Endothelial cell of umbilical vein (primary cell): ENCODE data around the gene SCYGR4. TPM values are rescaled to one million over a fixed set of nuclear protein-coding genes. Genes with fewer than 3 reads are reported as not detected.

Experiments used
- BruUV-seq: library from RNA; stranded (reverse); fragments of 400-500 nt; replicated peaks from 2 replicates; lab custom pipeline; 2021; lab: Mats Ljungman, UMichigan
- CTCF ChIA-PET: fragments of 300-600, 350-600 bp; sonication (Branson Sonifier 250); formaldehyde crosslinking; loops from one replicate; lab custom pipeline; 2021; ENCODE audit warnings: antibody characterized with exemption, inconsistent platforms; lab: Charles Lee
- POLR2A ChIA-PET: fragments of 300-600, 350-600 bp; sonication (Branson Sonifier 250); formaldehyde crosslinking; loops from one replicate; lab custom pipeline; 2021; ENCODE audit warnings: antibody characterized with exemption, inconsistent platforms; lab: Charles Lee
- DNase-seq: peaks from one replicate; pipeline ENCODE4 v3.0.0-alpha.2; 2011; ENCODE audit warnings: low read depth, low spot score
- FAIRE-seq: peaks from 2 replicates; lab custom pipeline; 2011; peaks lifted over from hg19 to GRCh38; lab: Jason Lieb, UNC
- H2AFZ ChIP-seq: 2 replicates; pipeline ENCODE4 v1.6.0; 2012; ENCODE audit warnings: low read depth, low read length, control low read depth, inconsistent platforms
- H3K27ac ChIP-seq: 2 replicates; pipeline ENCODE4 v1.5.1; 2011; ENCODE audit warnings: low read depth, mild to moderate bottlenecking, control low read depth, low read length, moderate library complexity; ENCODE audit not compliant: insufficient read depth
- H3K27me3 ChIP-seq, 2 experiments: 2 replicates each; pipeline versions ENCODE4 v1.6.0 to v1.6.1; 2011; ENCODE audit warnings: low read length in 2 of 2, mixed read lengths in 1 of 2; ENCODE audit not compliant: control insufficient read depth in 2 of 2, insufficient read depth in 2 of 2
- H3K36me3 ChIP-seq, 2 experiments: 2 replicates in 1 of 2; 3 replicates in 1 of 2; pipeline ENCODE4 v1.5.1; 2011; ENCODE audit warnings: low read length in 2 of 2, mild to moderate bottlenecking in 1 of 2, moderate library complexity in 1 of 2; ENCODE audit not compliant: control insufficient read depth in 2 of 2, insufficient read depth in 2 of 2; ENCODE audit errors: extremely low read depth in 1 of 2
- H3K4me1 ChIP-seq: 3 replicates; pipeline ENCODE4 v1.5.1; 2011; ENCODE audit warnings: mild to moderate bottlenecking, low read length; ENCODE audit not compliant: control insufficient read depth, insufficient read depth; ENCODE audit errors: extremely low read depth
- H3K4me2 ChIP-seq: 2 replicates; pipeline ENCODE4 v1.6.1; 2011; ENCODE audit warnings: low read length, control low read depth, mixed read lengths; ENCODE audit not compliant: insufficient read depth
- H3K4me3 ChIP-seq, 3 experiments: fragments of 200-600 bp in 1 of 3; sonication (generic), shearing (Covaris generic) in 1 of 3; replicated peaks in 1 of 3; 2 replicates each; pipeline ENCODE4 v1.5.1; 2011 to 2016; ENCODE audit warnings: control low read depth in 3 of 3, low read length in 3 of 3, mild to moderate bottlenecking in 2 of 3, inconsistent platforms in 1 of 3, low read depth in 1 of 3, moderate library complexity in 1 of 3; ENCODE audit not compliant: insufficient read depth in 1 of 3
- H3K79me2 ChIP-seq: 2 replicates; pipeline ENCODE4 v1.6.0; 2012; ENCODE audit warnings: low read length, inconsistent platforms; ENCODE audit not compliant: control insufficient read depth, insufficient read depth
- H3K9ac ChIP-seq: replicated peaks from 2 replicates; pipeline ENCODE3; 2011; ENCODE audit warnings: low read length, control low read depth; ENCODE audit not compliant: insufficient read depth; ENCODE audit errors: extremely low read depth
- H3K9me1 ChIP-seq: replicated peaks from 3 replicates; pipeline ENCODE4 v1.6.0; 2011; ENCODE audit warnings: mild to moderate bottlenecking, low read length; ENCODE audit not compliant: control insufficient read depth, insufficient read depth; ENCODE audit errors: extremely low read depth
- H3K9me3 ChIP-seq: replicated peaks from 2 replicates; pipeline ENCODE4 v1.5.1; 2012; ENCODE audit warnings: low read length, inconsistent platforms; ENCODE audit not compliant: control insufficient read depth, insufficient read depth
- H4K20me1 ChIP-seq: replicated peaks from 2 replicates; pipeline ENCODE3; 2011; ENCODE audit warnings: mild to moderate bottlenecking, low read length; ENCODE audit not compliant: control insufficient read depth, insufficient read depth; ENCODE audit errors: extremely low read depth
- EZH2 ChIP-seq: IDR thresholded peaks from 2 replicates; pipeline ENCODE4 v1.6.1; 2012; ENCODE audit warnings: borderline replicate concordance, low read depth, mild to moderate bottlenecking, moderate library complexity, low read length, inconsistent platforms; ENCODE audit not compliant: severe bottlenecking
- FOS ChIP-seq: IDR thresholded peaks from 2 replicates; pipeline ENCODE4 v1.6.1; 2011; ENCODE audit warnings: mild to moderate bottlenecking, low read length, moderate library complexity, borderline replicate concordance; ENCODE audit not compliant: insufficient read depth
- GATA2 ChIP-seq: IDR thresholded peaks from 2 replicates; pipeline ENCODE4 v1.7.0; 2011; ENCODE audit warnings: low read depth, mild to moderate bottlenecking, moderate library complexity, mixed read lengths, low read length; ENCODE audit not compliant: insufficient read length, insufficient read depth
- JUN ChIP-seq: IDR thresholded peaks from 2 replicates; pipeline ENCODE4 v1.6.1; 2011; ENCODE audit warnings: borderline replicate concordance, low read depth; ENCODE audit not compliant: insufficient read length, insufficient read depth
- MYC ChIP-seq: IDR thresholded peaks from one replicate; pipeline ENCODE4 v1.6.1; 2011; ENCODE audit warnings: mild to moderate bottlenecking, low read depth, low read length
- POLR2A ChIP-seq: IDR thresholded peaks from 2 replicates; pipeline ENCODE4 v1.6.1; 2012; ENCODE audit warnings: low read depth, mild to moderate bottlenecking, control low read depth, low read length
- POLR2AphosphoS5 ChIP-seq: IDR thresholded peaks from 2 replicates; pipeline ENCODE4 v1.6.1; 2012; ENCODE audit warnings: low read depth, mild to moderate bottlenecking, control low read depth, low read length, moderate library complexity; ENCODE audit not compliant: insufficient read depth
- dilution Hi-C: fragments of 300-500 bp; cut with MboI; formaldehyde crosslinking; loops from one replicate; pipeline ENCODE4 v1.15.0; 2019; ENCODE audit warnings: low sequenced_read_pairs; ENCODE audit not compliant: extremely low pct_ligation_motif_present
- intact Hi-C: fragments of 100-400 bp; cut with micrococcal nuclease; formaldehyde crosslinking; loops from one replicate; pipeline ENCODE4 v1.10.0; 2022
- polyA plus RNA-seq, 4 experiments: library from polyadenylated mRNA; depleted of rRNA in 3 of 4; stranded (reverse) in 3 of 4; unstranded in 1 of 4; fragments of >200 nt; gene quantifications; 2 replicates each; pipeline versions ENCODE4 v1.2.1 to v1.2.3, GENCODE V29; 2011 to 2012; ENCODE audit warnings: missing spikeins in 1 of 4
- total RNA-seq: library from RNA; stranded (reverse); gene quantifications from 2 replicates; pipeline ENCODE4 v1.2.3, GENCODE V29; 2021
- TF ChIP-seq, protein P1 (sequence below), 2 donors: IDR thresholded peaks; 1 replicate in 1 of 2; 2 replicates in 1 of 2; pipeline ENCODE4 v1.5.1; 2011; ENCODE audit warnings: low read length in 2 of 2, mild to moderate bottlenecking in 2 of 2, moderate library complexity in 2 of 2, control low read depth in 1 of 2, inconsistent platforms in 1 of 2, low read depth in 1 of 2; ENCODE audit not compliant: insufficient read depth in 1 of 2; ENCODE audit errors: extremely low read depth in 1 of 2
- TF ChIP-seq, protein P2 (sequence below): IDR thresholded peaks from 2 replicates; pipeline ENCODE4 v1.6.1; 2011; ENCODE audit not compliant: insufficient read depth, insufficient read length

The SCYGR4 gene
- total and polyA plus RNA-seq, 2 donors (not counting 3 experiments of a cell fraction or from before 2014, with no cell fraction given): not detected

DNA sequence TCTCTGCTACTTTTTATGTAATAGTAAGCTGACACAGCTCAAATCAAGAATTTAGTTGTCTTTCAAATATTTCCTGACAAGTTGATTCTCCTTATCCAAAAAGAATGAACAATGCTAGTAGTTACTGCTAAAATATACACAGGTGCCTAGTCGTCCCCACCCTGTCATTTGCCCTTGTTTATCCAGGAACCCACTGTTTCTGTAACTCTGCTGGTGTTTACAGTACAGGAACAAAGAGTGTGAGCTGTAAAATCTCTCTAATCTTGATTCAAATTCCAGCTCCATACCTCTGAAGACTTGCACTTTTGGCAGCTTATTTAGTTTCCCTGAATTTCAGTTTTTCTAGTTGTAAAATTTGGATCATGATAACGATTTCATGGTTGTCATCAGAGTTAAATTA, 39.7 kb upstream of the SCYGR4 start:
- Histone ChIP-seq H3K36me3 (no peaks in the 10 kb centered on the region), H3K9ac (no peak overlapping the region), H3K4me1 (no peaks in the 10 kb centered on the region), H3K4me3 (no peak overlapping the region), H3K4me2 (no peak overlapping the region), H2AFZ (no peak overlapping the region), H3K79me2 (no peaks in the 10 kb centered on the region), H3K9me1 (no peaks in the 10 kb centered on the region), H3K9me3 (no peaks in the 10 kb centered on the region), H3K27me3 (peaks cover 2 to 3% of the 10 kb centered on the region in 2 experiments), H3K27ac (no peak overlapping the region), H4K20me1 (no peaks in the 10 kb centered on the region)
- TF ChIP-seq, protein P1, sequence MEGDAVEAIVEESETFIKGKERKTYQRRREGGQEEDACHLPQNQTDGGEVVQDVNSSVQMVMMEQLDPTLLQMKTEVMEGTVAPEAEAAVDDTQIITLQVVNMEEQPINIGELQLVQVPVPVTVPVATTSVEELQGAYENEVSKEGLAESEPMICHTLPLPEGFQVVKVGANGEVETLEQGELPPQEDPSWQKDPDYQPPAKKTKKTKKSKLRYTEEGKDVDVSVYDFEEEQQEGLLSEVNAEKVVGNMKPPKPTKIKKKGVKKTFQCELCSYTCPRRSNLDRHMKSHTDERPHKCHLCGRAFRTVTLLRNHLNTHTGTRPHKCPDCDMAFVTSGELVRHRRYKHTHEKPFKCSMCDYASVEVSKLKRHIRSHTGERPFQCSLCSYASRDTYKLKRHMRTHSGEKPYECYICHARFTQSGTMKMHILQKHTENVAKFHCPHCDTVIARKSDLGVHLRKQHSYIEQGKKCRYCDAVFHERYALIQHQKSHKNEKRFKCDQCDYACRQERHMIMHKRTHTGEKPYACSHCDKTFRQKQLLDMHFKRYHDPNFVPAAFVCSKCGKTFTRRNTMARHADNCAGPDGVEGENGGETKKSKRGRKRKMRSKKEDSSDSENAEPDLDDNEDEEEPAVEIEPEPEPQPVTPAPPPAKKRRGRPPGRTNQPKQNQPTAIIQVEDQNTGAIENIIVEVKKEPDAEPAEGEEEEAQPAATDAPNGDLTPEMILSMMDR (IDR thresholded peaks at IDR 0.05; ENCODE audit: extremely low read depth in 1 of 2, insufficient read depth in 1 of 2, low read depth in 1 of 2, low read length in 2 of 2): no peak
- TF ChIP-seq EZH2: no peak
- TF ChIP-seq, protein P2, sequence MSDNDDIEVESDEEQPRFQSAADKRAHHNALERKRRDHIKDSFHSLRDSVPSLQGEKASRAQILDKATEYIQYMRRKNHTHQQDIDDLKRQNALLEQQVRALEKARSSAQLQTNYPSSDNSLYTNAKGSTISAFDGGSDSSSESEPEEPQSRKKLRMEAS: no peak
- no peak for TF ChIP-seq POLR2A
- TF ChIP-seq POLR2AphosphoS5: no peak
- TF ChIP-seq FOS: no peak
- no peak for TF ChIP-seq JUN
- TF ChIP-seq MYC: no peak
- no peak for TF ChIP-seq GATA2
- POLR2A ChIA-PET: no interaction called here
- FAIRE-seq (no peak), DNase-seq (no peak)
- dilution Hi-C loops (no loop called here), intact Hi-C loops (no loop called here)
- BruUV-seq: no TSS peak
- CTCF ChIA-PET: interaction anchor here (0.7 kb wide), 1 partner anchor 171 kb away, joined by 3 read pairs; no protein-coding TSS in a partner anchor
